Measurements from ENCODE around the gene SOWAHD.
A peak's percentile ranks its signal among the peaks of the same experiment; 100 is the strongest.
"Not testable (repeated sequence)": the region's sequence is repeated elsewhere in the genome, so short reads cannot be mapped to it uniquely, and the experiment has no call there.

SOWAHD gene

GRCh38 chrX:119758731-119759247 is 401 bp downstream of the SOWAHD start:
- DNase-seq (ENCODE audit: low read depth) = no peak
- H3K4me3 ChIP-seq (ENCODE audit: low read length) = peak overlapping the region; percentile 51
- no peak for TF ChIP-seq CTCF (conservative IDR thresholded peaks at IDR 0.05; ENCODE audit: low read length)

DNA sequence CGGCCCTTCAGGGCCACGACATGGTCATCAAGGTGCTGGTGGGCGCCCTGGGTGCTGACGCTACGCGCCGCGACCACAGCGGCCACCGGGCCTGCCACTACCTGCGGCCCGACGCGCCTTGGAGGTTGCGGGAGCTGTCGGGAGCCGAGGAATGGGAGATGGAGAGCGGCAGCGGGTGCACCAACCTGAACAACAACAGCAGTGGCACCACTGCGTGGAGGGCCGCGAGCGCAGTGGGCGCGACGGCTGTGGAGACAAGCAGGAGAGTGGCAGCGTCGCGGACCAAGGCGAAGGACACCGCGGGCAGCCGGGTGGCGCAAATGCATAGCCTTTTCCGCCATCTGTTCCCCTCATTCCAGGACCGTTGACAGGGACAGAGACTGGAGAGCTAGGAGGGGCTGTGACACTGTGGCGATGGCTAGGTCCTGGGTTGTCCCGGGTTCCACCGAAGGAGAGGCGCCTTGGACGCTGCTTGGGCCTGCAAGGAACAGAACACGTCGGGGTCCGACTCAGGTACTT is 919 bp downstream of the SOWAHD start:
- no peak for DNase-seq (ENCODE audit: low read depth)
- TF ChIP-seq CTCF (conservative IDR thresholded peaks at IDR 0.05; ENCODE audit: low read length) = no peak
- H3K4me3 ChIP-seq (ENCODE audit: low read length) = no peak overlapping the region

GRCh38 chrX:119760026-119760877 is 1.9 kb downstream of the SOWAHD start:
- H3K4me3 ChIP-seq (ENCODE audit: low read length) = no peak overlapping the region
- TF ChIP-seq CTCF (conservative IDR thresholded peaks at IDR 0.05; ENCODE audit: low read length) = no peak
- DNase-seq (ENCODE audit: low read depth) = no peak

- DNase-seq (ENCODE audit: low read depth) = peak; percentile 61
- no peak overlapping the region for H3K4me3 ChIP-seq (ENCODE audit: low read length)
Measured at GRCh38 chrX:119762718-119763117, 4.3 kb downstream of the SOWAHD start.

DNA sequence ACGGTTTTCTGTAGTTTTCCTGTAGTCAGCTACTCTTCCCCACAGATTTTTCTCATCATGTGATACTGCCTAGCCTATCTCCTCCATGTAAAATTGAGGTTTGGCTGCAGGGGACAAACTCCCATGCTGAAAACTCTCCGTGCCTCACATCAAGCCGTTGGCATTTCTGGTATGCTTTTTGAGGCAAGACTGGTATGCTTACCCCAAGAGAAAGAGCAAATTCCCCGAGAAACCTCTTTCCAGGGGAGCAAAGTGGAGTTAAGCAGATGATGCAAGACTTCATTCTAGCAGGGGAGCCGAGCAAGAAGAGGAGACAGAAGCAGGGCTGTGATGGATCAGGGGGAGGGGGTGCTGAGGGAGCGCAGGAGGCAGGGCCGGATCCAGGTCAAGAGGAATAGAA is 4.8 kb downstream of the SOWAHD start:
- no peak overlapping the region for H3K4me3 ChIP-seq (ENCODE audit: low read length)
- DNase-seq (ENCODE audit: low read depth) = peak; percentile 91
- TF ChIP-seq CTCF (conservative IDR thresholded peaks at IDR 0.05; ENCODE audit: low read length) = no peak

More at GRCh38 chrX:119762718-119763117, 4.3 kb downstream of the SOWAHD start:
- no peak for TF ChIP-seq CTCF (conservative IDR thresholded peaks at IDR 0.05; ENCODE audit: low read length)

- no peak for TF ChIP-seq CTCF (conservative IDR thresholded peaks at IDR 0.05; ENCODE audit: low read length)
- DNase-seq (ENCODE audit: low read depth) = no peak
- no peak overlapping the region for H3K4me3 ChIP-seq (ENCODE audit: low read length)
Measured at GRCh38 chrX:119763836-119764387, 5.5 kb downstream of the SOWAHD start.

DNA sequence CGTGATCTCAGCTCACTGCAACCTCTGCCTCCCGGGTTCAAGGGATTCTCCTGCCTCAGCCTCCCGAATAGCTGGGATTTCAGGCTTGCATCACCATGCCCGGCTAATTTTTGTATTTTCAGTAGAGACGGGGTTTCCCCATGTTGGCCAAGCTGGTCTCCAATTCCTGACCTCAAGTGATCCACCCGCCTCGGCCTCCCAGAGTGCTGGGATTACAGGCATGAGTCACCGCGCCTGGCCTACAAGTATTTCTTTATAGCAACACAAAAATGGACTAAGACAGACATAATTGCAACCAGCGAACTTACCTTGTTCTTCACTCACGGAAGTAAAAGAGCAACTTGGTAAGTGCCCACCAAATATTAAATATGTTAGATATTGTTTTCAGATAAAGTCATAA is 10.0 kb downstream of the SOWAHD start:
- DNase-seq (ENCODE audit: low read depth); H3K4me3 ChIP-seq (ENCODE audit: low read length): not testable (repeated sequence)

GRCh38 chrX:119769388-119769787 is 11.0 kb downstream of the SOWAHD start:
- DNase-seq (ENCODE audit: low read depth); H3K4me3 ChIP-seq (ENCODE audit: low read length): not testable (repeated sequence)

Measured in AG10803 (cell line).